ENCODE data around the gene SDK2. TPM values are rescaled to one million over a fixed set of nuclear protein-coding genes. Genes with fewer than 3 reads are reported as not detected.

SDK2 gene
- total RNA-seq, 1 experiment from 2014 or later, result not detected

DNA sequence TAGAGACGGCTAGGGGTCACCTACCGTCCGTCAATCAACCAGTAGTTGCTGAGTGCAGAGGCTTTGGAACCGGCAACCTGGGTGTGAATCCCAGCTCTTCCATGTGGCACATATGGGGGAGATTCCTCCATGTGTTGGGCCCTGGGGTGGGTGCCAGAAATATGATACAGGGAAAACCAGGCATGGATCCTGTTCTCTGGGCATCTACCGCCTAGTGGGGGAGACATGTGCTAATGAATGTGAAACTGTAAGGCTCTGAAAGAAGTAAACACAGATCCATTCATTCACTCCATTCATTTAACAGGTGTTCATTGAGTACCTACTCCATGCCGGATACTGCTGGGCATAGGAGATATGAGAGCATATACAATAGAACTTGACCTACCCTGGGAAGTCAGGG is 39.5 kb upstream of the SDK2 start:
- Histone ChIP-seq H3K27ac (ENCODE audit: low read length) (no peak overlapping the region), H4K20me1 (ENCODE audit: insufficient read depth, low read depth, low read length) (no peaks in the 10 kb centered on the region)

DNA sequence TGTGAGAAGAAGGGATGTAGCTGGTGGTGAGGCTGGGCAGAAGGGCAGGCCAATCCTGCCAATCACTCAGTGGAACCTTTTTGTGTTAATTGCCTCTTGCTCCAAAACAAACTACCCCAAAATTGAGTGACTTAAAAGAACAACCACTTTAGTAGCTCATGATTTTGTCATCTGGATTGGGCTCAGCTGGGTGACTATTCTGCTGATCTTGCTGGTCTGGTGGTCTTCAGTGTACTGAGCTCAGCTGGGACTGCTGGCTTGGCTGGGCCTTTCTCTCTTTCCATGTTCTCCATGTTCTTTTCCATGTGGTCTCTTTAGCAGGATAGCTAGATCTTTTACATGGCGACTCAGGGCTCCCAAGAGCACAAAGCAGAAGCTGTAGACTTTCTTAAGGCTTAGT is 37.7 kb upstream of the SDK2 start:
- Histone ChIP-seq H3K9ac (ENCODE audit: low read length) (no peak overlapping the region), H2AFZ (ENCODE audit: low read length) (no peak overlapping the region), H3K9me2 (replicated peaks; ENCODE audit: insufficient read depth, low read length) (no peaks in the 10 kb centered on the region), H4K20me1 (ENCODE audit: insufficient read depth, low read depth, low read length) (no peaks in the 10 kb centered on the region), H3K9me3 (ENCODE audit: low read length) (no peaks in the 10 kb centered on the region; the same call in 1 of the 2 replicates), H3K27ac (ENCODE audit: low read length) (no peak overlapping the region), H3K4me1 (ENCODE audit: low read length) (no peaks in the 10 kb centered on the region), H3K36me3 (ENCODE audit: insufficient read depth, low read length) (no peaks in the 10 kb centered on the region), H3K4me2 (ENCODE audit: low read depth, low read length, poor library complexity, severe bottlenecking) (no peak overlapping the region), H3K27me3 (ENCODE audit: low read length) (no peaks in the 10 kb centered on the region), H3K79me2 (ENCODE audit: low read length) (no peaks in the 10 kb centered on the region), H3K4me3 (ENCODE audit: low read length) (no peak overlapping the region)
- no peak for DNase-seq

More for the DNA sequence above, 39.5 kb upstream of the SDK2 start:
- no peaks in the 10 kb centered on the region for H3K4me1 ChIP-seq (ENCODE audit: low read length)
- H3K79me2 ChIP-seq (ENCODE audit: low read length), result no peaks in the 10 kb centered on the region
- no peaks in the 10 kb centered on the region for H3K9me2 ChIP-seq (replicated peaks; ENCODE audit: insufficient read depth, low read length)
- no peak overlapping the region for H3K4me3 ChIP-seq (ENCODE audit: low read length)
- H3K27me3 ChIP-seq (ENCODE audit: low read length), result no peaks in the 10 kb centered on the region
- H3K4me2 ChIP-seq (ENCODE audit: low read depth, low read length, poor library complexity, severe bottlenecking), result no peak overlapping the region
- no peaks in the 10 kb centered on the region; the same call in 1 of the 2 replicates for H3K9me3 ChIP-seq (ENCODE audit: low read length)
- no peaks in the 10 kb centered on the region for H3K36me3 ChIP-seq (ENCODE audit: insufficient read depth, low read length)
- H3K9ac ChIP-seq (ENCODE audit: low read length), result no peak overlapping the region
- H2AFZ ChIP-seq (ENCODE audit: low read length), result no peak overlapping the region
- no peak for DNase-seq

DNA sequence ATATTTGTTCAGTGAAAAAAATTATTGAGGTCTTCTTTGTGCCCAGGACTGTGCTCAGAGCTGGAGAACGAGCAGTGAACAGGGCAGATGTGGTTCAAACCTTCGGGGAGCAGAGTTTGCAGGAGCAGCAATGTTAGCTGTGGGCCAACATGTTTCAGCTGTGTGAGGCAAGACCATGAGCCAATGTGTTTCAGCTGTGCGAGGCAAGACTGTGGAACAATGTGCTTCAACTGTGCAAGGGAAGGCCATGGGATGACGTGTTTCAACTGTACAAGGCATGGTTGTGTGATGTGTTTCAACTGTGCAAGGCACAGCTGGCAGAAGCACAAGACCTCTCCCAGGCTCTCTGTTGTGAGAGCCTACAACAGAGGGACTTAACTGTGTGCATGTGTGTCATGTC is 35.2 kb upstream of the SDK2 start:
- H4K20me1 ChIP-seq (ENCODE audit: insufficient read depth, low read depth, low read length), result no peaks in the 10 kb centered on the region
- H3K9me3 ChIP-seq (ENCODE audit: low read length), result no peaks in the 10 kb centered on the region; the same call in 1 of the 2 replicates
- H3K4me1 ChIP-seq (ENCODE audit: low read length), result no peaks in the 10 kb centered on the region
- H3K9me2 ChIP-seq (replicated peaks; ENCODE audit: insufficient read depth, low read length), result no peaks in the 10 kb centered on the region
- H3K4me2 ChIP-seq (ENCODE audit: low read depth, low read length, poor library complexity, severe bottlenecking), result no peak overlapping the region
- H3K27ac ChIP-seq (ENCODE audit: low read length), result no peak overlapping the region
- no peaks in the 10 kb centered on the region for H3K27me3 ChIP-seq (ENCODE audit: low read length)
- no peak overlapping the region for H3K4me3 ChIP-seq (ENCODE audit: low read length)
- no peaks in the 10 kb centered on the region for H3K36me3 ChIP-seq (ENCODE audit: insufficient read depth, low read length)
- H3K9ac ChIP-seq (ENCODE audit: low read length), result no peak overlapping the region
- no peak for DNase-seq
- H2AFZ ChIP-seq (ENCODE audit: low read length), result no peak overlapping the region
- no peaks in the 10 kb centered on the region for H3K79me2 ChIP-seq (ENCODE audit: low read length)

DNA sequence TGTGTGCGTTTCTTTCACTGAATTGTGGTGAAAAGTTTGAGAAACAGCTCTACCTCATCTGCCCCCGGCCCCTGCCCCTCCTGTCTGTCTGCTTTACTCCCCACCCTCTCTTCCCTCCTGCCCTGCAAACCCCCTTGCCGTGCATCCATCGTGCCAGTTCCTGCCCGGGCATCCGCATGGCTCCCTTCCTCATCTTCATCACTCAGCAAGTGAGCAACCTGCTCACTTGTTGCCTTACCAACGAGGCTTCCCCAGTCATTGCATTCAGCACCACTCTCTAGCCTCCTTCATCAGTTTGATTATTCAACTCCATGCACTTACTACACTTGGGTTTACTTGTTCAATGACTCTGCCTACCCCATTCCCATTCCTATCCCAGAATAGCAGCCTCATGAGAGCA is 34.8 kb upstream of the SDK2 start:
- Histone ChIP-seq H3K79me2 (ENCODE audit: low read length) (no peaks in the 10 kb centered on the region), H3K27ac (ENCODE audit: low read length) (no peak overlapping the region), H2AFZ (ENCODE audit: low read length) (no peak overlapping the region), H3K4me2 (ENCODE audit: low read depth, low read length, poor library complexity, severe bottlenecking) (no peak overlapping the region), H3K9ac (ENCODE audit: low read length) (no peak overlapping the region), H3K9me2 (replicated peaks; ENCODE audit: insufficient read depth, low read length) (no peaks in the 10 kb centered on the region), H3K4me1 (ENCODE audit: low read length) (no peaks in the 10 kb centered on the region), H3K9me3 (ENCODE audit: low read length) (no peaks in the 10 kb centered on the region; the same call in 1 of the 2 replicates), H3K27me3 (ENCODE audit: low read length) (no peaks in the 10 kb centered on the region), H3K36me3 (ENCODE audit: insufficient read depth, low read length) (no peaks in the 10 kb centered on the region), H3K4me3 (ENCODE audit: low read length) (no peak overlapping the region), H4K20me1 (ENCODE audit: insufficient read depth, low read depth, low read length) (no peaks in the 10 kb centered on the region)
- no peak for DNase-seq

DNA sequence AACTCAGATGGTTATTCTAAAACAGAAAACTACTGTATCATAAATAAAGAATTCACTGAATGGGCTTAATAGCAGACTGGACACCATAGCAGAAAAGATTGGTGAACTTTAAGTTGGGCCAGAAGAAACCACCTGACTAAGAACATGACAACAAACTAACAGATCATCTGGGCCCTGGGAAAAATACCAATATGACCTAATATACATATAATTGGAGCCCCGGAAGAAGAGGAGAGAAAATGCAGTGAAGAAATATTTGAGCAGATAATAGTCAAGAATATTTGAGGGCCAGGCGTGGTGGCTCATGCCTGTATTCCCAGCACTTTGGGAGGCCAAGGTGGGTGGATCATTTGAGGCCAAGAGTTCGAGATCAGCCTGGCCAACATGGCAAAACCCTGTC is 25.5 kb upstream of the SDK2 start:
- no peak for DNase-seq
- H4K20me1 ChIP-seq (ENCODE audit: insufficient read depth, low read depth, low read length), result no peaks in the 10 kb centered on the region
- no peak overlapping the region for H2AFZ ChIP-seq (ENCODE audit: low read length)
- no peaks in the 10 kb centered on the region for H3K36me3 ChIP-seq (ENCODE audit: insufficient read depth, low read length)
- H3K9ac ChIP-seq (ENCODE audit: low read length), result no peak overlapping the region
- no peaks in the 10 kb centered on the region for H3K79me2 ChIP-seq (ENCODE audit: low read length)
- H3K27me3 ChIP-seq (ENCODE audit: low read length), result no peaks in the 10 kb centered on the region
- no peak overlapping the region for H3K4me2 ChIP-seq (ENCODE audit: low read depth, low read length, poor library complexity, severe bottlenecking)
- no peaks in the 10 kb centered on the region for H3K4me1 ChIP-seq (ENCODE audit: low read length)
- no peak overlapping the region for H3K4me3 ChIP-seq (ENCODE audit: low read length)
- H3K27ac ChIP-seq (ENCODE audit: low read length), result no peak overlapping the region
- H3K9me3 ChIP-seq (ENCODE audit: low read length), result no peaks in the 10 kb centered on the region
- H3K9me2 ChIP-seq (replicated peaks; ENCODE audit: insufficient read depth, low read length), result no peaks in the 10 kb centered on the region

DNA sequence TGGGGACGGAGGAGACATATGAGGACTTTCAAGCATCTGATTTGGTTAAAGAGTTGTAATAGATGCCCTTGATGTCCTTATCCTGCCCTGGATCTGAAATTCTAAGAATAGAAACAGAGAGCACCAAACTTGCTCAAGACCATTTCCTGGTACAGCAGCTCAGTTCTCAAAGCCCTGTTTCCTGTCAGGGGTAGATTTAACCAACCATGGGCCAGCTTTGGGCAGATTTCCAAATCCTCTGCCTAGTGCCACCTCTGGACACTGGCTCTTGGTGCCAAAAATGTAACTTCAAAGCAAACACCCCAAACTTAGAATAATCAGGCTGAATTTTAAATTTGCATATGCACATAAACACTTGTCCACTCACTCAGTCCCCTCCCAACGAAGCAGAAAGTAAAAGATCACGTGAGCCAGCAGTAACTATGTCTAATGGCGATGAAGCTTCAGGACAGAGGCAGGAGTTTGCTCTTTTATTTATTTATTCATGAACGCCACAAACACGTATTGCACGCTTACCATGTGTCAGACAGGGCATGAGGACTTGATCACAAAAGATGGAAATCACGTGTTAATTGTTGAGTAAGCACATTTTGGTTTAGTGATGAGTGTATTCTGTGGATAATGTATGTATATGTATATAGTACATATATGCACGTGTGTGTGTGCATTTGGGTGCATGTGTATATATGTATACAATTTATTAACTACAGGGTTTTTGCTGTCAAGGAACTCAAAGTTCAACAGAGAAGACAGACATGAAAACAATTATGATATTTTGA is 23.1 kb upstream of the SDK2 start:
- Histone ChIP-seq H3K79me2 (ENCODE audit: low read length) (no peaks in the 10 kb centered on the region), H3K9ac (ENCODE audit: low read length) (no peak overlapping the region), H3K4me2 (ENCODE audit: low read depth, low read length, poor library complexity, severe bottlenecking) (no peak overlapping the region), H3K36me3 (ENCODE audit: insufficient read depth, low read length) (no peaks in the 10 kb centered on the region), H3K4me3 (ENCODE audit: low read length) (no peak overlapping the region), H3K27ac (ENCODE audit: low read length) (no peak overlapping the region), H3K9me2 (replicated peaks; ENCODE audit: insufficient read depth, low read length) (no peaks in the 10 kb centered on the region), H3K27me3 (ENCODE audit: low read length) (no peaks in the 10 kb centered on the region), H3K9me3 (ENCODE audit: low read length) (no peaks in the 10 kb centered on the region), H3K4me1 (ENCODE audit: low read length) (no peaks in the 10 kb centered on the region), H2AFZ (ENCODE audit: low read length) (no peak overlapping the region), H4K20me1 (ENCODE audit: insufficient read depth, low read depth, low read length) (no peaks in the 10 kb centered on the region)
- DNase-seq, result no peak

DNA sequence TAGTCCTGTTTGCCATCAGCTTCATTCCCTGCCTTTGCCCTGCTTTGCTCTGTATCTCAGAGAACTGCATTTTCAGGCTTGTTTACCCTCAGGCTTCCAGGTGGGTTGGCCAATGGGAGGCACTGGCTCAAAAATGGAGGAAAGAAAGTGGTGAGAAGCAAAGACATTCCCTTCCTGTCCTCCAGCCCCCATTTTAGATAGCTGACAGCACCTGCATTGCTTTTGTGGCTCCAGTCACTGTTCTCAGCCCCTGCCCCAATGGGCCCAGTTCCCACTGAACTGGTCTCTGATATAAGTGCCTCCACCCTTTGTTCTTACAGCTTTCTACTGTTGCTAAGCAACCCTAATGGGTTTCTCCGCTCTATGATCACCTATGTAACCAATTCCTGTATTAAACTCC is 19.4 kb upstream of the SDK2 start:
- H3K4me3 ChIP-seq (ENCODE audit: low read length), result no peak overlapping the region
- DNase-seq, result no peak
- no peaks in the 10 kb centered on the region for H3K79me2 ChIP-seq (ENCODE audit: low read length)

DNA sequence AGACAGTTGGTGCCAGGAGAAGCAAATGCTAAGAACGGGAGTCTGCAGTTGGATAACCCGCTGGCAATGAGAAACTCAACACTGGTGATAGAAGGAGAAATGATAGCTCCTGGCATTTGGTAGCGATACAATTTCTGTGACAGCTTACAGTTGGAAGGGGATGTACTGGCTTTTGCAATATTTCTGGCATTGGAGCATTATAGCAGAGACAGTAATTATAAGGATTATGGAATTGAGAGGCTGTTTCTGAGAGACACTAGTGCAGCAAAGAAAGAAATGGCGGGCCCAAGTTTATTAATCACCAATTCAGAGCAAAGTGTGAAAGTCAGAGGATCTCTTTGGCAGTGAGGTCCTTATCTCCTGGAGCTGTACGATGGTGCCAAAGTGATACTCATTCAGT is 16.1 kb upstream of the SDK2 start:
- no peak overlapping the region for H3K9ac ChIP-seq (ENCODE audit: low read length)
- H3K4me2 ChIP-seq (ENCODE audit: low read depth, low read length, poor library complexity, severe bottlenecking), result no peak overlapping the region
- H2AFZ ChIP-seq (ENCODE audit: low read length), result no peak overlapping the region
- H3K4me3 ChIP-seq (ENCODE audit: low read length), result no peak overlapping the region
- DNase-seq, result no peak
- no peaks in the 10 kb centered on the region for H3K4me1 ChIP-seq (ENCODE audit: low read length)
- H3K27me3 ChIP-seq (ENCODE audit: low read length), result no peaks in the 10 kb centered on the region
- no peaks in the 10 kb centered on the region for H4K20me1 ChIP-seq (ENCODE audit: insufficient read depth, low read depth, low read length)
- H3K36me3 ChIP-seq (ENCODE audit: insufficient read depth, low read length), result no peaks in the 10 kb centered on the region
- no peak overlapping the region for H3K27ac ChIP-seq (ENCODE audit: low read length)
- no peaks in the 10 kb centered on the region for H3K9me2 ChIP-seq (replicated peaks; ENCODE audit: insufficient read depth, low read length)
- no peaks in the 10 kb centered on the region for H3K9me3 ChIP-seq (ENCODE audit: low read length)
- H3K79me2 ChIP-seq (ENCODE audit: low read length), result no peaks in the 10 kb centered on the region

More for the DNA sequence above, 19.4 kb upstream of the SDK2 start:
- H3K9me3 ChIP-seq (ENCODE audit: low read length), result no peaks in the 10 kb centered on the region
- H3K4me2 ChIP-seq (ENCODE audit: low read depth, low read length, poor library complexity, severe bottlenecking), result no peak overlapping the region
- H3K27me3 ChIP-seq (ENCODE audit: low read length), result no peaks in the 10 kb centered on the region
- H3K4me1 ChIP-seq (ENCODE audit: low read length), result no peaks in the 10 kb centered on the region
- H2AFZ ChIP-seq (ENCODE audit: low read length), result no peak overlapping the region
- H3K9ac ChIP-seq (ENCODE audit: low read length), result no peak overlapping the region
- no peaks in the 10 kb centered on the region for H4K20me1 ChIP-seq (ENCODE audit: insufficient read depth, low read depth, low read length)
- no peaks in the 10 kb centered on the region for H3K36me3 ChIP-seq (ENCODE audit: insufficient read depth, low read length)
- no peak overlapping the region for H3K27ac ChIP-seq (ENCODE audit: low read length)
- no peaks in the 10 kb centered on the region for H3K9me2 ChIP-seq (replicated peaks; ENCODE audit: insufficient read depth, low read length)

All from Karpas-422 (cell line).